SIG-M5 treated with dmso at 0.1 percent for 504 hours (cell line): ENCODE results near the gene TEF.

ENCODE experiments used
- DNase-seq: peaks from one replicate; lab custom pipeline; 2025; ENCODE audit not compliant: unreplicated experiment; lab: John Stamatoyannopoulos, UW

The TEF gene

DNA sequence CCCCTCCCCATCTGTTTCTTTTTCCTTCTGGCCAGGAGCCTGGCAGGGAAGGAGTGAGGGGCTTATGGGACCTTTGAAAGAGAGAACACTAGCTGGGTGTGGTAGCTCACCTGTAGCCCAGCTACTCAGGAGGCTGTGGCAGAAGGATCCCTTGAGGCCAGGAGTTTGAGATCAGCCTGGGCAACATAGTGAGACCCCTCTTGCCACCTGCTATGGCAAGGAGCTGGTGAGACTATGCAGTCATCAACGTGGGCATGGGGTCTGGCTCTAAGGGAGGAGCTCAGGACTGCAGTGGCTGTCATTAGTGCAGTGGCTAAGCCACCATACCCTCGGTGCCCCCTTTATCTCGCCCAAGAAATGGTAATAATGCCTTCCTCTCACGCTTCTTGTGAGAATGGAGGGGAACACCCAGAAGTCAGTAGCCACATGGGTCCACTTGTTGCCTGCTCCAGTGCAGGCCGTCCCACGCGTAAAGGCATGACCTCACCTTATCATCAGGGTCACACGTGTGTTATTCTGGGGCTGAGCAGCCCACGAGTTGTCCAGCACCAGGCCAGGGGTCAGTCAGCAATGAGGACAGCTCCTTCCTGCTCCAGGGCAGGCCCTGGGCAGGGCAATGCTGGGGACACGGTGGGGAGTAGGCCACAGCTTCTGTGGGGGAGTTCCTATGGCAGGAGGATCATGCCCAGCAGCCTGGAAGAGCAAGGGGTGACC lies 27.7 kb upstream of the TEF start:
- no peak for DNase-seq

DNA sequence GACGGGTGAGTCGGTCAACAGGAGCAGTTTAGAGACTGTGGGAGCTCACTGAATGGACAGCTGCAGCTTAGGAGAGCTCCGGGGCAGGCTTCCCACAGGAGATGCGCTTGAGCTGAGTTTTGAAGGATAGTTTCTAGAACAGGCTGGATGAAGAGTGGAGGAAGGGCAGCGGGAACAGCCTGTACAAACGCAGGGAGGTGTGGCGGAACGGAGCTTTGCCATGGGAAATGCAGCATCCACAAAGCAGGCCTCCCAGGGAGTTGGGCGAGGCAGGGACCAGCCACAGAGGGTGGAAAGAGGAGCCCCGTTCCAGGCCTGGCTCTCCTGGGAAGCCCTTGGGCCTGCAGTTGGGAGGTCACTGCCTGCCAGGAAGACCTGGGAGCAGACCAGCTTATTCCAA lies 26.8 kb upstream of the TEF start:
- no peak for DNase-seq

DNA sequence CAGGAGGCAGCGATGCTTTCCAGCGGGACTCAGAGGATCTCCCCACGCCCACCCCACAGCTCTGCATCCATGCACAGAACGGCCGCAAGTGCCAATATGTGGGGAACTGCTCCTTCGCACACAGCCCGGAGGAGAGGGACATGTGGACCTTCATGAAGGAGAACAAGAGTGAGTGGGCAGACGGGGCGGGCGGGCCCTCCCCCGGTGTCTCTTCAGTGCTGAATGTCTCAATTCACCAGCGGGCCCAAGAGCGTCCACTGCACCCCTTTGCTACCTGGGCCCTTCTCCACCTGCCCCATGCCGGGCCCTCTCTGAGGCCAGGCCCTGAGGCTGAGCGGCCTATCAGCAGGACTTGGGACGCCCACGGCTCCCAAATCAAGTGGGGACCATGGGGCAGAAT lies 25.8 kb upstream of the TEF start:
- DNase-seq, result no peak

DNA sequence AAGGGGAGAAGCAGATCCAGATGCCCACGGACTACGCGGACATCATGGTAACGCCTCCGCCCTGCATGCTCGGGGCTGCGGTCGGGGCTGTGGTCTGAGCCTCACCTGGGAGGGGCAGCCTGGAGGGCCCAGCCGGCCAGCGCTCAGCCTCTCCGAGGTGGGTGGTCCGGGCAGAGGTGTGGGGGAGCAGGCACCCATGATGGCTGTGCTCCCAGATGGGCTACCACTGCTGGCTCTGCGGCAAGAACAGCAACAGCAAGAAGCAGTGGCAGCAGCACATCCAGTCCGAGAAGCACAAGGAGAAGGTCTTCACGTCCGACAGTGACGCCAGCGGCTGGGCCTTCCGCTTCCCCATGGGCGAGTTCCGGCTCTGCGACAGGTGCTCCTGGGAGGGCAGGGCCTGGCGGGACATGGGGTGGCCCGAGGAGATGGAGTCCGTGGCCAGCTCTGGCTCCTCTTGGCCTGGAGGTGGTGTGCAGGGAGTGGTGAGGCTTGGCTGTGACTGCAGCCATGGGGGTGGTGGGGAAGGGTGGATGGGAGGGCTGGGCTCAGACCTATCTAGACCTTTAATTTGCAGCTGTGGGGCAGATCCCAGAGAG lies 25.2 kb upstream of the TEF start:
- DNase-seq, result no peak

DNA sequence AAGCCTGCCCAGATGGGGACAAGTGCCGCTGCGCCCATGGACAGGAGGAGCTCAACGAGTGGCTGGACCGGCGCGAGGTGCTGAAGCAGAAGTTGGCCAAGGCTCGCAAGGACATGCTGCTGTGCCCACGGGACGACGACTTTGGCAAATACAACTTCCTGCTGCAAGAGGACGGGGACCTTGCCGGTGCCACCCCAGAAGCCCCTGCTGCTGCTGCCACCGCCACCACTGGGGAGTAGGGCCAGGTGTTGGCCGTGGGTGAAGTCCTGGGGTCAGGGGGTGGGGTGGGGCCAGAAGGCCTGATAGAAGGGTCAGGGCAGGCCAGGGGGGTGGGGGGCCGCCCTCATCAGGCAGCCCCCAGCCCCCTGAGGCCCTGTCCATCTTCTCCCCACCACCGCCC lies 24.6 kb upstream of the TEF start:
- no peak for DNase-seq

DNA sequence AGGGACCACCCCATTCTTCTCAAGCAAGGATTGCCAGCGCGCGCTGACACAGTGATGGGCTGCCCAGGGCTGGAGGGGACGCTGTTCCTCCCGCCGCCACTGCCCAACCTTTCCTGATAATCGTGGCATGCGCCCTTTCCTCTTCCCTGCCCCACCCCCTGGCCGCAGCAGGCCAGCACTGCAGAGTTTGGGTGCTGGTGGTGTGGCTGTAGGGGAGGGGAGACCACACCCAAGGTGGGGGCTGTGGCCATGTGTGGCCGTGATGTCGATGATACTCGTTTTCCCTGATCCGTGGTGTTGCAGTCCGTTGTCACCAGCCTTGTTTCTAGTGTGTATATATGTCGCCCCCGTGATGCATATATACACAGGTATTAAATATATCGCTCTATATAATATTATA lies 22.8 kb upstream of the TEF start:
- no peak for DNase-seq

DNA sequence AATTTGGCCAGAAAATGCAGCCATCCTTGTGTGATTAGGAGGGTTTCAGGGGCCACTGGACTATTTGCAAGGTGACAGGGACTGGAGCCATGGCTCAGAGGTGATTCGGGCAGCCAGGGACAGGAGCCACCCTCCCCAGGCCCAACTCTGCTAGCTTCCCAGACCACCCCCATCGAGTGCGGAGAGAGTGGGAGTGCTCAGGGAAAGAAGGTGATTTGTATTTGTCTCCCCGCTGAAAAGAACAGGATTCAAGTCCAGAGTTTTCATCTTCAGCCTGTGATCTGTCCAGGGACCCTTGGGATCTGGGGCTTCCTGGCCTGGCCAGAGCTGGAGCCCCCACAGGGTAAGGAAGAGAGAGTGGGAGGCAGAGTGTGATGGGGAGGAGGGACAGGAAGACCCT lies 22.4 kb upstream of the TEF start:
- DNase-seq, result no peak

DNA sequence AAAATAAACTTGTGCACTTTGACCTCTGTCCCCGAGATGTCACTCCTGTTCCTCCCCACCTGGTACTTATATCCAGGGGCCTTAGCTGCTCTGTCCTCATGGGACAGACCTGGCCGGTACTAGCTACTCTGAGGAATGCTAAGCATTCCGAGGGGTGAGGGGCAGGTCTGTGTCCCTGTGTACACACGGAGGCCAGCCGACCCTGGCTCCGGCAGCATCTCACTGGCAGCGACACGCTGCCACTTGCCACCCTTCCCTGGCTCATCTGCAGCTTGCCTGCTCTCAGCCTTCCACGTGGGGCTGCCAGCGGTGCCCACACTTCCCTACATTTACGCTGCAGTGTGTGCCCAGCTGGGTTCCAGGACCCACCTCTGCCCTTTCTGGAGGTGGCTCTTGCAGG lies 21.6 kb upstream of the TEF start:
- no peak for DNase-seq

DNA sequence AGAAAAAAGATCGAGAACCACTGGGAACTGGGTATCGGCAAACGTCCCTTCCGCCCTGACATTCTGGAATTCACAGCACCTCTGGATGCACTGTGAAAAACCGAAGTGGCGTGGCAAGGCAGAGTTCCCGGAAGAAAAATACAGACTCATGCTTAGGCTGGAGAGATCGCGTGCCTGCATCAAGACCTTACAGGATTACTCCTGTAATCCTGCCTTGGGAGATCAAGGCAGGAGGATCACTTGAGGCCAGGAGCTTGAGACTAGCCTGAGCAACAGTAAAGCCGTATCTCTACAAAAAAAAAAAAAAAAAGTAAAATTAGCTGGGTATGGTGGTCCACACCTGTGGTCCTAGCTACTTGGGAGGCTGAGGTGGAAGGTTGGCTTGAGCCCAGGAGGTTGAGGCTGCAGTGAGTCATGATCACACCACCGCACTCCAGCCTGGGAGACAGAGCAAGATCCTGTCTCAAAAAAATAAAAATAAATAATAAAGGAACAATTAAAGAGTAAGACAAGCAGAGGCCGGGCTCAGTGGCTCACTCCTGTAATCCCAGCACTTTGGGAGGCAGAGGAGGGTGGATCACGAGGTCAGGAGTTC lies 19.9 kb upstream of the TEF start:
- no peak for DNase-seq

DNA sequence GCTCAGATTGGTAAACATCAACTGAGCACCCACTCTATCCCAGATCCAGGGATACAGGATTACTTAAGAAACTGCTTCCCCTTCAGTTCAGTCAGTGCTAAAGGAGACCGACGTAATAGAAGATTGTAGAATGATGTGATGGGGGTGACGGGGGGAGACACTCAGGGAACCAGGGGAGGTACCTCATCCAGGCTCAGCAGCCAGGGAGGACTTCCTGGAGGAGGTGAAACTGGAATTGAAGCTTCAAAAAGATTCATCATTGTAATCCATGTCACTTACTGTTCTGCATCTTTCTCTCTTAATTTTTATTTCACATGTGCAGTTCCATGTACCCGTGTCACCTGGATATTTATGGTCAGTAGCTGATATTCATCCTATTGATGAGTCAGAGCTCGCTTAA lies 19.1 kb upstream of the TEF start:
- no peak for DNase-seq

DNA sequence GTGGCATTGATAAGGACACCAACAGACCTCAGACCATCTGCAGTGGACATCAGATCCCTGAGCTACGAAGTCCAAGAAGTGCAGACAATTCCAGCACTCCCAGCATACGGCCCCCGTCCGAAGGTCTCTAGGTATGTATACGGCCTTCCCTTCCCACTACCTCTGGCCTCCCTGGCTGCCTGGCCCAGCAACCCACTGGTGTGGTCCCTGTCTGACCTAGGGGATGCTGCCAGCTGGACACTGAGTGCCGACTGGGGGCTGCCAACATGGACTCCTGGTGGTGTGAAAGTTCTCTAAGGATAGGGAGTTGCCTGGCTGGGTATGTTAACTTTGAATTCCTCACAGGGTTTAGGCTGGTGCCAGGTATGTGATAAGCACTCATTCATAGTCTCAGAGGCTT lies 17.5 kb upstream of the TEF start:
- no peak for DNase-seq

DNA sequence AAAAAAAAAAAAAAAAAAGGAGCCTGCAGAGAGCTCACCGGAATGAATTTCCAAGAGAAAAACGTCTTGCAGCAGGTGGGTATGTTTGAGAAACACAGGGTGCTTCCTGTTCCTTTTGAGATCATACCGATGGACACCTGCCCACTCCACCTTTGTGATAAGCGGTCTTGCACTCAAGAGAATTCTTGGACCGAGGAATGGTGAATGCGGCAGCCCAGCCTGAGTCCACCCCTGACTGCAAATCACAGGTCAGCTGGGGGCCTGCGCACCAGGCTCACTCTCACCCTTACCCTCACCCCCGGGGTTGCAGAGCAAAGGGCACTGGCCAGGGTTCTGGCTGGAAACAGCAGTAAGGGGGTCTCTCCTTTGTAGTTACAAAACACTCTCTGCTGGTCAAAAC lies 16.8 kb upstream of the TEF start:
- no peak for DNase-seq

DNA sequence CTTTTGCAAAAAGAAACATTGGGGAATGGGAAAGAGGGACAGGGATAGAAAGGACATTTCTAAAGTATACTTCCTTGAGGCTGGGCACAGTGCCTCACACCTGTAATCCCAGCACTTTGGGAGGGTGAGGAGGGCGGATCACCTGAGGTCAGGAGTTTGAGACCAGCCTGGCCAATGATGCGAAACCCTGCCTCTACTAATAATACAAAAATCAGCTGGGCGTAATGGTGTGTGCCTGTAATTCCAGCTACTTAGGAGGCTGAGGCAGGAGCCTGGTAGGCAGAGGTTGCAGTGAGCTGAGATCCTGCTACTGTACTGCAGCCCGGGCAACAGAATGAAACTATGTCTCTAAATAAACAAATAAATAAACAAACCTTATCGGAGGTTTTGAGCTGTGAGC lies 16.3 kb upstream of the TEF start:
- DNase-seq, result no peak

DNA sequence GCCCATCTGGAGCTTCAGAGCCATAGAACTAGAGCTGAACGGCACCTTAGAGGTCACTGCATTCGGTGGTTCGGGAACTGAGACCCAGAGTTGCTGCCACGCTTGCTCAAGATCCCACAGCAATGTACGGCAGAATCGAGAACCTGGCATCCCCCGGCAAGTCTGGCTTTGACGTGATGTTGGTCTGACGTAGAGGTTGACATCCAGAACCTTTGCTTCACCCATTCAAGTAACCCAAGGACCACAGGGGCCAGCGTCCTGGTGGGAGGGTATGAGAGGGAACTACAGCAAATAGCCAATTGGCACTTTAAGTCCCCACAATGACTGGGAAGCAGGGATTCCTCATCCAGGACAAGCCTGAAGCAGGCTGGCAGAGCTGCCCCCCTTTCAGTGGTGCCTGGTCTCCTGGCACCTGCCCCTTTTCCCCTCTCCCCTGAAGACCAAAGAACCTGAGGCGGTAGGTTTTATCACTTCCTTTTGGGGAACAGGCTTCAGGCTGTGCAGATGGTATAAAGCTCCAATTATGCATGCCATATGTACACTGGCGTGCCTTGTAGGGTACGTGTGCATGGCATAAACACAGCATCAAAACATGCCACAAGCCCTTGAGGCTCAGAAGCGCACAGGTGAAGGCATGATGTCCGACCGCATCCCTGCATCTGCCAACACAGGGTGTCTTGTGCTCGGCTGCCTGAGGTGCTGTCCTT lies 15.3 kb upstream of the TEF start:
- no peak for DNase-seq

DNA sequence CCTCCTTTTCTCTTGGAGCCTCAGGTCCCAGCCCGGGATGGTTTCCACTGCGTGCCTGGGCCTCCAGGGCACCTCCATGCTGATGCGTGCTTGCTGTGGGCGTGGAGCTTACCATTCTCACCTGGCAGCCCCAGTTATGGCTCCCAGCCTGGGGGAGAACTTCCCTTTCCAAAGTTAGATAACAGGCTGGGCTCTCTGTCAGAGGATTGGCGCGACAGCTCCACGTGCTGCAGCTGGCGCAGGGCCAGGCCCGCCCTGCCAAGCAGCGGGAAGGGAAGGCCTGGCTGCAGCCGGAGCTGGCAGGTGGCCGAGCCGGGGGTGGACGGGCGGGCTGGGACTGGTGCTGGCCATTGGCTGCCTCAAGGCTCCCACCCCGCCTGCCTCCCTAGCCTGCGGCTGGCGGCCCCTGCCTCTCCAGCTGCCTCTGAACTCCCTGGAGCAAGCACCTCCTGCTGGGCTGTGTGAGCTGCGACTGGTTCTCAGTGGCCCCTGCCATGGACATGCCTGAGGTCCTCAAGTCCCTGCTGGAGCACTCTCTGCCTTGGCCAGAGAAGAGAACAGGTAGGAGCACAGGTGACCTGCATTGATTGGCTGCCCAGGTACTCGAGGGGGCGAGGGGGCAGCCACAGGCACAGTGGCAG lies 14.6 kb upstream of the TEF start:
- peak; percentile 61 for DNase-seq

DNA sequence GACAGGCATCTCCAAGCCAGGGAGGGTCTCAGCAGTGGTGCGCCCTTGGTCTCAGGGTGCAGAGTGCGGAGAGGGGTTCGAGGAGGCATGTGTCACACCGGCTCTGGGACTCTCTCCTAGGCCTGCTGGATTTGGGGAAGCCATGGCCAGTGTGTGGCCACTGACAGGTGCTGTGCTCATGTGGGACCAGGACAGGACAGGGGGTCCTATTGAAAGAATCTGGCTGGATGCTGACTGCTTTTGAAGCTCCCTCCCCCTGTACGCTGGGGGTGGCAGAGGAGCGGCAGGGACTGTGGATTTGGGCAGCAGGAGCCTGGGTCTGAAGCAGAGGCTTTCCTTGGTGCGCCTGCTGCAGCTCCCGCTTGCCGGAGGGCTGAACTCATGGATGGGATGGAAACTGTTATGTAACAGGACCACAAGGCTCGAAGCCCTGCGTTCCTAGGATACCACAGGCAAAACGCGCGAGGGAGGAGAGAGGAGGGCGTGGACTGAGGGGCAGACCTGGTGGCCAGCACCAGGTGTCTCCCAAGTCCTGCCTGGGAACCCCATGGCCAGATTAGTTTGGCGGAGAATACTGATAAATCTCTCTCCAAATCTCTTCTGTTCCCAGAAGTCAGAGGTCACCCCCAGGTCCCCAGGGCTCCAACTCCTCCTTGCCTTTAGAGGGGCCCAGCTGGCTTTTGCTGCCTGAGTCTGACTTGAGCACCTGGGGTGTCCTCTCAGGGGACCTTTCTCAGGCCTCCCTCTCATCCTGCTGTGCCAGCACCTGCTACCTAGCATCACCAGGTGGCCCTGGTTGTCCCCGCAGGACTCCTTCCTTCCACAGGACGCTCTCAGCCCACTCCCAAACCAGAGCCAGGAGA lies 13.8 kb upstream of the TEF start:
- no peak for DNase-seq

DNA sequence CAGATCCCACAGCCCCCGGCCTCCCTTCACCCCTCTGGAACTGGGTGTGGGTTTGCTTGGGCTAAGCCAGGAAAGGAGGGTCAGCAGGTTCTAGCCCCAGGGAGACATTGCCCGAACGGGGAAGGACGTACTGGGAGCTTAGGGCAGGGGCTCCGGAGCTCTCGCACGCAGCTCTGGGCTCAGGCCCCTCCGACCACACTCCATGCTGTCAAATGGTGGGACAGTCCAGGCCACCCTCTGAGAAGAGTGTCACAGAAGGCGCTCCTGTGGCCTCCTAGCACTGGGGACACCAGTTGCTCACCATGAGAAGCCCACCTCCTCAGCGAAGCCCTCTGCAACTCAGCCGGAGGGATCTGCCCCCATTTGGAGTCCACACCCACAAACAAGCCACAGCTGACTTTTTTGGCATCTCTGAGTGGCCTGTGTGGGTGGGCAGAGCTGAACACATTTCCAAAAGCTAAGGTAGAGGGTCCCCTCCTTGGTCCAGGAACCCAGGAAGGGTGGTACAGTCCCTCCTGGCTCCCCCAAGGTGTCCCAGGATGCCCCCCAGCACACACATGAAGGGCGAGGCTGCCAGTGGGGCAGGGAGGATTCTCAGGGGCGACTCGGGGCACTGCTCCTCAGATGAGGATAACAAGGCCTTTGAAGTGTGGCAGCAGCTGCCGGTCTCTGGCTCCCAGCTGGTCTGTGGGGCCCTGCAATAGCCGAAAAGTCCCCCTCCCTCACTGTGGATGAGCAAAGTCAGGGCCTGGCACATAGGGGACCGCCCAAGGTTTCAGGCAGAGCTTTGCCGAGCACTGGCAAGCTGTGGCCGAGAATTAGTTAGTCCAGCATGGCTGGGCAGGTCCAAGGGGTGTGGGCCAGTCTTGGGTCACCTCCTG lies 13.0 kb upstream of the TEF start:
- no peak for DNase-seq

DNA sequence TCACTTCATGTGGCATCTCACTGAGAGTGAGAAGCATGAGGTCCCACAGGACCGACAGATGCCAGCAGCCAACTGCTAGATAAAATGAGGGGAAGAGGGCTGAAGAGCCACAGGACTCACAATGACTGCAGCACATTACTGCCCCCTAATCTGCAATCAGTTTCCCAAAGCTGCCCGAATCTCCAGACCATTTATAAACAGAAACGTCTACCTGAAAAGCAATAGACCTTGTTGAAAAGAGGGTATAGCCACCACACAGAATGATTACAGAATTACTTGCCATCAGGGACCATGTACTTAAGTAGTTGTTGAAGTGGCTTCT lies 12.4 kb upstream of the TEF start:
- no peak for DNase-seq

DNA sequence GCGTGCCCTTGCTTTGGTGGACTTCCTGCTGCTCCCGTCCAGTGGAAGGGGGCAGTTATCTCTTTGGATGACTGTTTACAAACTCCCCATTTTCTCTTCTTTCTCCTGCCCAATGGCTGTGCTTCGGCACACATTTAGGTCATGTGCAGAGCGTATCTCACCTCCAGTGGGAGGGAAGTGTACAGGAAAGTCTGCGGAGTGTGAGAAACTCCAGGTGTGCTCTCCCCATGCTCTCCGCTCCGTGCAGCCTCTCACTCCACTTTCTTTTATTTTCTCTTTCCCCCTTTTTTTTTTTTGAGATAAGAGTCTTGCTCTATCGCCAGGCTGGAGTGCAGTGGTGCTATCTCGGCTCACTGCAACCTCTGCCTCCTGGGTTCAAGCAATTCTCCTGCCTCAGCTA lies 11.9 kb upstream of the TEF start:
- no peak for DNase-seq

DNA sequence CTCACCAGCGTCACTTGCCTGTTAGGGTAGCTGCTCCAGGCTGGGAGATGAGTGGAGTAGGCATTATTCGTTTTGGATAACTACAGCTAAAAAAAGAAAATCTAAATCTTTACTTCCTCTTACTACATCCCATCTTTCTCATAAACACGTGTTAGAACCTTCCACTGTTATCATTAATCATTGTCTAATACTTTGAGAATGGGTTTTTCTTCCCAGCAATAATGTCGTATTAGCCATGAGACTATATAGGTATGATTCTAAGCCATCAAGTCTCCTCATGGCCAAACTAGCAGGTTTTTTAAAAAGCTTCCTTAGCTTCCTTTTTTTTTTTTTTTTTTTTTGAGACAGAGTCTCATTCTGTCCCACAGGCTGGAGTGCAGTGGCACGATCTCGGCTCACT lies 3.9 kb upstream of the TEF start:
- DNase-seq, result peak; percentile 4
